Non-pigmented ciliary epithelial cell (primary cell): ENCODE measurements around the gene ADGRB2.

Source experiments
- DNase-seq: peaks from one replicate; pipeline ENCODE4 v3.0.0-alpha.2; 2010; ENCODE audit warnings: low read depth

ADGRB2 gene

DNA sequence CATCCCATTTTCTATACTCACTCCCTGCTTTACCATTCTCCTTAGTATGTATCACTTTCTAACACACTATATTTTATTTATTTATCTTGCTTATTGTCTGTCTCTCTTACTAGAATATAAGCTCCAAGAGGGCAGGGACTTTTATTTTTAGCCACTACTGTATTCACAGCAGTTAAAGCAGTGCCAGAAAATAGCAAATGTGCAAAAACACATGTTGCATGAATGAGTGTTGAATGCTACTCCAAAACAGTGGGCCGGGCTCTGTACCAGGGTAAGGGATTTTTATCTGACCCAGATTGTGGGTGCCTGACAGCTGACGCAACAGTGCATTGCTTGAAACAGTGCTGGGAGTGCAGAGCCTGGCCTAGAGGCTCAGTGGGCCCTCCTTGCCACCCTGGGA is 85.0 kb downstream of the ADGRB2 start:
- no peak for DNase-seq

DNA sequence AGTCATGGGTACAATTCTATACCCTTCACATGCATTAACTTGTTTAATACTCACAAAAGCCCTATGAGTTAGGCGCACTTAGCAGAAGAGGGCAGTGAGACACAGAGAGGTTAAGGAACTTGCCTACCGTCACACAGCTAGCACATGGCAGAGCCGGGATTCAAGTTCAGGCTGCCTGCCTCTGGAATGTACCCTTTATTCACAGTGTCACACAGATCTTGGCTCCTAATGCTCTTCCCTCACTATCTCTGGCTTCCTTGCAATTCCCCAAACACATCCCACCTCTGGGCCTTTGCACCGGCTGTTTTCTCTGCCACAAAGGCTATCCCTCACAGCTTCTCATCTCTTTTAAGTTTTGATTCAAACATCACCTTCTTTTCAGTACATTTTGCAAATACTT is 85.5 kb downstream of the ADGRB2 start:
- DNase-seq = no peak

DNA sequence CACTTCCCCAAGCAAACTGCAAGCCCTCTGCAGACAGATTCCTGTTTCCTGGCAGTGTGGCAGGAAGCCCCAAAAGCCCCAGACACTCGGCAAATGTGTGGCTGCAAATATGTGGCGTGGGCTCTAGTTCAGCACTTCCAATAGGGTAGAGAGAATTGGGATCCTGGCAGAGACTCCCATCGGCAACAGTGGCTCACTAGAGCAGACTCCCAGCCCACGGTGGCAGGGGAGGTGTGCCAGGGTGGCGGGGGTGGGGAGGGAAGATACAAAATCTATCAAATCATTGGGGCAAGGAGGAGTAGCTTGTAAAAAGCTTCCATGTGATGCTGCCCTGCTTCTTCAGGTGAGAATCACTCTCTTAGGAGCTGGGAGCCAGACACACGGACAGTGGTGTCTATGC is 86.2 kb downstream of the ADGRB2 start:
- DNase-seq = no peak

DNA sequence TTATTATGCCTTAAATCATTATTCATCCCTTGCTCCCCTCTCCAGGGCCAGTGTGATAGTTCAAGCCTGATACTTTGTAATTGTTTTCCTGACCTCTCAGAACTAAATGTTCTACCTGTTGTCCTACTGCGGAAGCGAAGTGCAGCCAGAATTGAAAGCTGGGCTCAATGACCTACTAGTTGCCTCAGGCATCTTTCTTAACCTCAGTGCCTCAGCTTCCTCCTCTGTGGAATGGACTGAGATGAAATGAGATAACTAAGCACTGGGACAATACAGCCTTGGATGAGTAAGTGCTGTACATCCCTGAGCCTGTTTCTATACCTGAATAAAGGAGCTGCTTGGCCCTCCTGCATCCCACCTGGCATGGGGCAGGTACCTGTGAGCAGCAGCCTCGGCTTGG is 86.7 kb downstream of the ADGRB2 start:
- no peak for DNase-seq
